Fibroblast of skin of scalp (primary cell): ENCODE measurements around the gene FHOD3.
"Not testable (repeated sequence)": the region's sequence is repeated elsewhere in the genome, so short reads cannot be mapped to it uniquely, and the experiment has no call there.

Source experiments
- DNase-seq: peaks from one replicate; pipeline ENCODE4 v3.0.0-alpha.2; 2013

The FHOD3 gene

DNA sequence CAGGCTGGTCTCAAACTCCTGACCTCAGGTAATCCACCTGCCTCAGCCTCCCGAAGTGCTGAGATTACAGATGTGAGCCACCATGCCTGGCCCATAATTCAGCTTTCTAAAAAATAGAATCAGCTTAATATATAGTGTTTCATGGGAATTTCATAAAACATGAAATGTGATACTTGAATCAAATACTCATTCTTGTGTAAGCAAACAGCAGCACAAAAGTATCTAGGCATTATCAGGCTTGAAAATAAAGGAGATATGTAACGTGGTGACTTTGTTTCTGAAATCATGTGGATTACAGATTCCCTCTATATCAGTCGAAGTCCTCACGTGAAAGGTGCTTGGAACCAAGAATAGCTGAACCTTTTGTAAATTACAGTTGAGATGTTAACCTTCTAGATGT, 229.1 kb downstream of the FHOD3 start:
- DNase-seq = no peak

DNA sequence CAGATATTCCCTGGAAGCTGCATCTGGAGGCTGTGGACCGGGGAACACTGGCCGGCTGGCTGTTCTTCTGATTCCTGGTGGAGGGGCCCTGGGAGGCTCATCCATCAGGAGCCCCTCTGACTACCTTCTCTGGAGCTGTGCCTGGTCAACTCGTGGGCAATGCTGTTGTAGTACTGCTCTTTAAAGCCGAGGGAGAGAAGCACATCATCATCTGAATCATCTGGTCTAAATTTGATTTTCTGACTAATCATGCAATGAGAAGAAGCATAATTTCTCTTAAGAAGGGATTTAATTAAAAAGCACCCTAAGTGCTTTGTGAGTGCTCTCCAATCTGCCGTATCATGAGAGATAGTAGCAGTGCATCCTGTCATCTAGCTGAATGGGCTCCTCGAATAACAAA, 229.5 kb downstream of the FHOD3 start:
- DNase-seq = no peak

DNA sequence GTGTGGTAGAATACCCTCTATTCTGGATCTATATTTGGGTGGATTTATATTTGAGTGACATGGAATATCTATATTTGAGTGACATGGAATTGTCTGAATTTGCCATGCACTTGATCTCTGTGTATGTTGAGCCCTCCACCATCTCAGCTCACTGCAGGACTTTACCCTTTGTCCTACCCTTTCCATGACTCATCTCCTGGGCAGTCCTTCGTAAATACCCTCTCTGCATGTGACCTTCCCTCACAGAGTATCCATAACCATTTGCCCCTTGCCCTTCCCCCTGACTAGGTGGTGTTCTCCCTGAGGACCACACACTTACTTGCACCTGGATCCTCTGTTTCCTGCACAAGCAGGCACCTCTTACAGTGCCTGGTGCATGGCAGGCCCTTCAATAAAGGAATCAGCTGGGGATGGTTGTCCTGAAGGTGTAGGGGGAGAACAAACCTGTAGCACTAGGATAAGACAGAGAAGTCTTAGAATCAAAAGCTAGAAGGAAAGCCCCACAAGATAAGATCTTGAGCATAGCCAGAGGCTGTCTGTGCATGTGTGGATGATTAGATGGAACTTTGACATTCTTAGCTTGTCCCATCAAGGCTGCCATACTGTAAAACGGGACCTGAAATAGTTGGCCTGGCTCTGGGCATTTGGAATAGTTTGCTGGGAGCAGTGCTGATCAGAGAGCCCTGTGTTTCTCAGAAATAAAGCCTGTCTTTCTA, 230.4 kb downstream of the FHOD3 start:
- DNase-seq = no peak

DNA sequence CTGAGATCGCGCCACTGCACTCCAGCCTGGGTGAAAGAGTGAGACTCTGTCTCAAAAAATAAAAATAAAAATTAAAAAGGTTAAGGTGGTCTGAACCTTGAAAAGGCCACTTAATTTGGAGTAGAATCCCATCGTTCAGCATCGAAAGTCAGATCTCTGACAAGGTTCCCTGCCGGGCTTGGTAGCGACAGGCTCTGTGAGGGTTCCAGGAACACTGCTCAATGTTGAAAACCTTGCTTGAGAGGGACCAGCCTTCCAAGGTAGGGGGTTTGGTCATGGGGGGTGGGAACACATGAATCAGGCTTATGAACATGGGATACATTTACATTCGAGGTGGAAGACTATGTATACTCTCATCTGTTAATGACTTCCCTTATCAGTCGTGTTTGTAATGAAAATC, 232.2 kb downstream of the FHOD3 start:
- no peak for DNase-seq

DNA sequence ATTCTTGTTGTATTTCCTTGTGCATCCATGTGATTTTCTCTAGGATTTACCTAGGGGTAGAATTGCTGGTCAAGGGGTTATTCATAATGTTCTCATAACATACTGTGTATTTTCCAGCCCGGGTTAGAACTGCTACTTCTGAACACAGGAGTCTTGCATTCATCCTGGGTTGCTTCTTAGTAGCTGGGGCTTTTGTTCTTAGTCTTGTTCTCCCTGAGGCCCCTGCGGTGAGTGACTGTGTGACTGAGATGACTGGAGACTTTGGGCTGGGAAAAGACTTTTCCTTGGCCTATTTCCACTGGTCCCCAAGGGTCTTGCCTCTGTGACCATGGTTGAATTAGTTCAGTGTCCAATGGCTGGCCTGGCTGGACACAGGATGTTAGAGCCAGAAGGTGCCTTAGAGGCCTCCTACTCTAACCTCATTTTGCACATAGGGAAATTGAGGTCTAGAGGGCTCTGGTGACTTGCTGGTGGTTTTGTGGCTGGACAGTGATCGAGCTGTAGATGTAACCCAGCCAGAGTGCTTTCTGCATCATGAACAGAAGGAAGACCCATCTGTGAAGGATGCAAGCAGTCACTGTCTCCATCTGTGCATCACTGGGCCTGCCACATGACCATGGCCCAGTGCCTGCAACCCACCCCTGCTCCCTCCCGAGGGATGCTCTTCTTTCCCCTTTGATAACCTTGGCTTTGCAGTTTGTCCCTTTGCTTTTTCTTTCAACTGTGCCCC, 233.3 kb downstream of the FHOD3 start:
- DNase-seq = no peak

DNA sequence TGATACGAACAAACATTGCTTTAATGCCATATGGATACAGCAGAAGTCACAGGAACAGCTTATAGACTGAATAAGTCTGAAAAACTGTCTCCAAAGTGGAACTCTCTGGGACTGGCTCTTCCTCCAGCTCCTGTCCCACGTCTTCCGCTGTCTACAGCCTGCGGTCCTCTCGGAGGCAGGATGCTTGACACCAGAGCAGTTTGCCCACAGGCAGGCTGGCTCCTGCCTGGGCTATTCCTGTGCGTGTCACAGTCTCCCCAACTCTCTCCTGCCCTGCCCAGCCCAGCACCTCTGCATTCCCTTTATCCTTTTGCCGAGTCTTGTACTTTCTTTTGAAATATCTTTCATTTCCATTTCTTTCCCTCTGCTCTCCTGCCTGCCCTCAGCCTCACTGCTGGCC, 234.1 kb downstream of the FHOD3 start:
- no peak for DNase-seq

DNA sequence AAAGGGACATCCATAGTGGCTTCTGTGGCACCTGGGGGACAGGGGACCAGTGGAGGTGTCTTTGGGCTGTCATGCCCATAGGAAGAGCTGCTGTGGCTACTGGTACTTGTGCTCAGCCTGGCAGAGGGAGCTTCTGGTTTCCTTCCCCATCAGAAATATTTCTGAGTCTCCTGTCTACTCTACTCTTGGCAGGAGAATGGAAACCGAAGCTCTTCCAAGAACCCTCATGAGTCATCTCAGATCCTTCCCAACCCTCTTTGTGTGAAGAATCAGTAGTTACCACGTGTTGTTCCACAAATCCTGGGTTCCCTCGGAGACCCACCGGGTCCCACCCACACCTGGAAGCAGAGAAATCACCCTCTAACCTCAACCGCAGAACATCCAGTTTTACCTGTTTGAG, 234.9 kb downstream of the FHOD3 start:
- DNase-seq = peak; percentile 38

DNA sequence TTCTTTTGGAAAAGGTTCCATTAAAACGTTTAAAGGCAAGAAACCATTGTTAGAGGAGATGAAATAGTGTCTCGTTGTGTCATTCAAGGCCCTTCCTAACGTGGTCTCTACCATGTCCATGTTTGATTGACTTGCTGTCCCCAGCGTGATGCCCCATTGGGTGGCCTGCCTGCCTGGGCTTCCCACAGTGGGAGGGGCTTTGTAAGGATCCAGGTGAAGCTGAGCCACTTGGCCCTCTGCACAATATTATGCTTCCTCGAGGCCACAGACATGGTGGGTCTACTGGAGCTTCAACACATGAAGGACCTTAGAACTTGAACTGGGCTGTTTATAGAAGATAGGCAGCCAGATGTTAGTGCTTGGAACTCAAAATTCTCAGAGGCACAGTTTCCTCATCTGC, 235.3 kb downstream of the FHOD3 start:
- DNase-seq = no peak

DNA sequence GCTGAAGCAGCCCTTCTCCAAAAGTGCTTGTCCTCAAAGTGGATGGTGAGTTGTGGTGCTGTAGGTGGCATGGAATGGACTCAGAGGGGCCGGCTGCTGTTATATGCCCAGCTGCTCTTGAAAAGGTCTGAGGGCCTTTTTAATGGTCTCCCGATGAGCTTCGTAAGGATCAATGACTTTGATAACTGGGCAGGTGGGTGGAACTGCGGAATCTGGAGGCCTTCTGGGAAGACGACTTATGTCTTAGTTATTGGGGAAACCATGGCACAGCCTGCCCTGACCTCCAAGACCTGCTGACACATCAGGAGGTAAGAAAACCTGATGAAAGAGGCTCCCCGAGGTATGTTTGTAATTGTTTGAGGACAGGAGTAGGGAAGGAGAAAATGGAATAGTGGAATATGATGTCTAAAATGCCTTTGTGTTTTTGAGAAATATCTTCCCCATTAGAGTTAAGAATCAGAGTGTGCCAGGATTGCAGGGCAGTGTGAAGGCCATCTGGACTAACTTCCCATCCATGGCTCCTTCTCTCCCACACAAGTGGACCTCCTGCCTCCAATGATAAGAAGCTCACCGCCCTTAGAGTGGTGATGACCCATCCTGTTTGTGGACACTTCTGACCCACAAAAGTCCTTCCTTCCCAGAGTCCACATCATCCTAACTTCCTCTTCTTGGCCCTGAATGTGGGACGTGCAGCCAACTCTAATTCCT, 236.1 kb downstream of the FHOD3 start:
- DNase-seq = no peak

DNA sequence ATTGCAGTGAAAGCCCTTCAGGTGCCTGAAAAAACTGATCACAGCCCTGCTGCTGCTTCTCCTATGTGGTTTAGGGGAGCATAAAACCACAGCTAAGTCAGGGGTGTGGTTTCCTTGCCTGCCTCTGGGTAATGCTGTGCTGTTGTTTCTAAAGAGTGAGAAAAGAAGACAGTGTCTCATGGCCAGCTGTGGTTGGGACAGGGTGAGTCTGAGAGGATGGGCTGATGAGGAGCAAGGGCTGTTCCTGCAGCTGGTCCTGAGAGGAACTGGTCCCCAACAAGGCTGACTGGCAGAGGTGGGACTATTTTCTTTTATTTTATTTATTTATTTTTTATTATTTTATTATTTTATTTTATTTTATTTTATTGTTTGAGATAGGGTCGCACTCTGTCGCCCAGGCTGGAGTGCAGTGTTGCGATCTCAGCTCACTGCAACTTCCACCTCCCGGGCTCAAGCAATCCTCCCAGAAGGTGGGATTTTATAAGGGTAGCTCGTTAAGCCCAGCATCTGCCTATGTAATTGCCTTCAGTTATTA, 236.7 kb downstream of the FHOD3 start:
- DNase-seq = no peak

DNA sequence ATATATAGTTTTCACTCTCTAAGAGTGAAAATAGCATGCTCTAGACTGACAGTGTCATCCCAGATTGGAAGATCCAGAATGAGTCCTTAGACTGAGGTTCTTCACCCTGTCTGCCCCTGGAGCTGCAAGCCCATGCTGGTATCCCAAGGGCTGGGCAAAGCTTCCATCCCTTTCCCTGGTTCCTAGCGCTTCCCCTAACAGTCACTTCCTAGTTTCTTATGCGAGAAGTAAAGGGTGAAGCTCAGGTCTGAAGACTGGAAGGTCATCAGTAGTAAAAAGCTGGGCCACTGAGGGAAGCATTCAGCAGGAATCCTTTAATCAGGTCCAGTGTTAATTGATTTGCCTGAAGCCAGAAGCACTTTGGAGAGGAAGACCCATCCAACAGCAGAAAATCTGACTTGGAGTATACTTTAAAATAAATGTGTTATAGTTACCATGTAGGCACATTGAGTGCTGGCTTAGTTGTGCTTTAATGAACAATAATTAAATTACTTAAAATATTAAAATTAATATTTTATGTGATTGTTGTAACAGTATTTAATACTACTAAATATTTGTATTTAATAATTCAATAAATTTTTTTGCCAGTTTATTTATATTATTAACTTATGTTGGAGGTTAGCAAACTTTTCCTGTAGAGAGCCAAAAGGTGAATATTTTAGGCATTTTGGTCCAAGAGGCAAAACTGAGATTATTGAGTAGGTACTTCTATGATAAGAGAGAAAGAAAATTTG, 237.9 kb downstream of the FHOD3 start:
- DNase-seq = no peak

DNA sequence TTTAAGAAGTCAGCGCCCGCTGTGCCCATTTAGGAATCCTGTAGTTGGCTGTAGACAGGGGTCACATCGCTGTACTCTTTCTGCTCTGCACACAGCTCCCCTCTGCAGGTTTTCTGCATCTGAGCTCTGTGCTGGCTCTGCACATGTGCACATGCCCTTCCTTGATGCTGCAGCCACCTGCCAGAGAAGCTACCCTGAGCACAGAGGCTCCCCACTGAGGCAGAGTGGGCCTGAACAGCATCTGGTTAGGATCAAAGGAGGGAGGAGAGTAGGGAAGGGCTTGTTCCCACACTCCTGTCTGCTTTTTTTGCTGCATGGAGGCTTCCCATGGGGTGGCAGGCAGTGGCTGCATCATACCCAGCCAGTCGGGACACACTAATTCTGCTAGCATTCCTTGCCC, 238.9 kb downstream of the FHOD3 start:
- DNase-seq = no peak

DNA sequence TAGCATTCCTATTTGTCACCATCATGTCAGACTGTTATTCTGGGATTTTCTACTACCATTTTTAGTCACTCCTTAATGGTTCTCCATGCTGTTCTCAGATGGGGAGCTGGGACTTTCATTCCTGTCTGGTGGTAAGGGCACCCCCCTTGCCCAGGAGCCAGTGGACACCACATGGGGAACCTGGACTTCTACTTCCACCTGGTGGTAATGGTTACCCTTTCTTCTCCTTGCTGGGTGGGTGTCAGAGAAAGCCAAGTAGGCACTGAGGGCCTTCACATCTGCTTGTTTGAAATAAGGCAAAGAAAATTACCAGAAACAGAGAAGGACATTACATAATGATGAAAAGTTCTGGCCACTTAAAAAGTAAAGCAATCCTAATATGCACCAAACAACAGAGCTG, 239.8 kb downstream of the FHOD3 start:
- DNase-seq = no peak

DNA sequence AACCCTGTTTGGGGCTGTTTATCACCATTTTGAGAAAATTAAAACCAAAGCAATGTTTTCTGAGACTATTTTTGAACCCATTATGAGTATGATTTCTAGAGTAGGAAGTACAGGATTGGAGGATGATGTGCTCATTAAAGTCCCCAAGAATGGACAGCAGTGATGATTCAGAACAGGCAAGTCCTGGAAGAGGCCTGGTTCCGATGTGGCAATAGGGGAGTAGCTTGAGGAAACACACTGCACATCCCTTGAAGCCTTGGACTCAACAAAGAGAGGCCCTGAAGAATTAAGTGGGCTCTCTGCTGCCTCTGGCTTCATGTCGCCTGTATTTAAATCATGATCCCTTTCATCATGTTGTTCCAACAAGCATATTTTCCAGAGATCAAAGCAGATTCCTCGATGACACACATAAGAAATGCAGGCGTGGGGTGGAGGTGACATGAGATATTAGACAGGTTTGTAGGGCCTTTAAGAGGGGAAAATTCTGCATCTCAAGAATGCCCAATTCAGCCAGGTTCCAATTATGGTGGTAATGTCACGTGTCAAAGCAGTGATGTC, 242.2 kb downstream of the FHOD3 start:
- DNase-seq = peak; percentile 7

DNA sequence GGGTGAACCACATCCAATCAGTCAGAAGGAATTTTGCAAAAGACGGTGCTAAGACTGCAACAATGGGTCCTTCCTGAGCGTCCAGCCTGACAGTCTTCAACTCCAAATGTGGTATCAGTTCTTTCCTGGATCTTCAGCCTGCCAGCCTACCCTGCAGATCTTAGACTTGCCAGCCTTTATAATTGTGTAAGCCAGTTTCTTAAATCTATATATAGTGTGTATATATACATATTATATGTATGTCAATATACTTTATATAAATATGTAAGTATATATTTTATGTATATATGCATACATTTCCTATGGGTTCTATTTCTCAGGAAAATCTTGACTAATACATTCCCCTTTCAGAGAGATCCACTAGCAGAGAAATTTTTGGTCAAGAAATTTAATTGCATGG, 245.5 kb downstream of the FHOD3 start:
- no peak for DNase-seq

DNA sequence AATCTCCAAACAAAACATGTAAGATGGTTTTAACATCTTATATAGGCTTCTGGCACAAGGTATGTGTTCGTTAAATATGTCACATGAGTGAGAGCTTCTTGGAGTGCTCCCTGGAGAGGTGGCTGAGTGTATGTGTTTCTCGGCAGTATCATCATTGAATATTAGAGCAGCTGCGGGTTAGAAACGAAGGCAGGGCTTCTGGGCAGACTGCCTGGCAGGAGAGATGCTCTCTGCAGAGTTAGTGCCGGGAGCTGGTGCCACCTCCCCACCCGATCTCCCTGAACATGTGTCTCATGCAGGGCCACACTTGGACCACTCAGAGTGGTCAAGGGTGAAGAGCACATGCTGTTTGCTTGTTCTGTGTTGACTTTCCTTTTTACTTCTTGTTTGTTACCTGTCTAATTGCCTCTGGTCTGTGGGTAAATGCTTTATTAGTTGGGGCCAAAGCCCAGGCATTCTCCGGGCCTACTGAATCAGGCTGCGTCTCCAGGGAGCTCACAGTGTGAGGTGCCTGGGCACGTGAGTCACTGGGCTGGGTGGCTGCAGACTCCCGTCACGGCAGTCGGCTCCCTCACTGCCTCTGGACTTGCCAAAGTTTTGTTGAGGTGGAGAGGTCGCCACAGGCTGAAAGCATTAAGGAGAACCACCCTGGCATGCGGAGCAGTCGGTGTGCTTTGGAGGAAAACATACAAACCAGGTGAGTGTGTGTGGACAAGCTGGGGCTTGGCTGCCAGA, 246.6 kb downstream of the FHOD3 start:
- DNase-seq = no peak

DNA sequence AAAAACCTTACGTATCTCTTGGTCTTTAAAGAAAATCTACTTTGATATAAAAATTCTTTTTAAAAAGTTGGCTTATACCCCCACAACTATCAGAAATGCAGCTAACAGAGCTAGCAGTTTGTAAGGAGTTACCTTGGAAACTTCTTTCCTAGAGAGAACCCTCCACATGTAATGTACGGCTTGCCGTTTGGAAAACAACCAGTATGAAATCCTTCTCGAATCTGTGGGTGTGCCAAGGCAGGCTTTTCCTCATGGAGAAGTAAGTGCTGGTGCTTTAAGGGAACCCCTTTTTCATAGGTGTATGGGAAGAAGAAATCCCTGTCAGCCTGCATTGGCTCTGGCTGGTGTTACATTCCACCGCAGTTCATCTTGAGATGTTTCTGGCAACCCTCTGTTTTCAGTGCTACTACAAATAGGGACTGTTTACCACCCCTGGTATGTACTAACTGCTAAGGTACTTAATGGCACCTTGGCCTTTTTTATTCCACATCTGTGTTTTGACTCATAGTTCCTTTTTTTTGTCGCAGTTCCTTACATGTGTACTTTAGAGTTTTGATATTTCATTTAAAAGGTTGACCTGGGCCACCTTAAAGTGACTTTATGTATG, 248.4 kb downstream of the FHOD3 start:
- no peak for DNase-seq

DNA sequence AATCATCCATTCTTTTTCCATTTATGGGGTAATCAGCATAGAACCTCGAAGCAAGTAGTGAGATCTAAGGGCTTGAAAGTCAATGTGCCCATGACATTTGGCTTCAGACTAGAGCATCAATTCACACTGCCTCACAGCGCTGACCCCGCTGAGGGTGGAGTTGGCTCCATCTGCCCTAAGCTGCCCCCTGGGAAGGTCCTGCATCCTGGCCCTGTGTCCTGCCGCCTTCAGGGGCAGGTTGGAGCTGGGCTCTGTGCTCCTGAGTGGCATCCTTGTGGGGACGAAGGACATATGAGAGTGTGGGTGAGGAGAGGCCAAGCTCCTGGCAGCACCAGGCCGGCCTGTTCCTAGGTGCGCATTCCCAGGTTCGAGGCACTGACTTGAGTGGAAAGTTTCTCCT, 249.4 kb downstream of the FHOD3 start:
- no peak for DNase-seq

DNA sequence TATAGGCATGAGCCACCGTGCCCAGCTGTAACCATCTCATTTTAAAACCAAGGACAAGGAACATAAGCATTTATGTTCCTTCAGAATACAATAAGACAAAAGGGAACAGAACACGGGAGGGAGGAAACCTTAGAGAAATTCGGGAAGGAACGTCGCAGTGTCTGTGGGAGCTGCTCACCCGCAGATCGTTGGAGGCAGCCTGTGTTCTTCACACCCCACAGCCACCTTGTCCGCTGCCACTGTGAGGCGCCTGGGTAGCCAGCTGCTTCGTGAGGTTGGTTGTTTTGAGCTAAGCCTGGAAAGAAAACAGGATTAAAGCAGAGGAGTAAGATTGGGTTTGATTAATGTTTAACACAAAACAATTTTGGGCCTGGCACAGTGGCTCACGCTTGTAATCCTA, 250.0 kb downstream of the FHOD3 start:
- no peak for DNase-seq

DNA sequence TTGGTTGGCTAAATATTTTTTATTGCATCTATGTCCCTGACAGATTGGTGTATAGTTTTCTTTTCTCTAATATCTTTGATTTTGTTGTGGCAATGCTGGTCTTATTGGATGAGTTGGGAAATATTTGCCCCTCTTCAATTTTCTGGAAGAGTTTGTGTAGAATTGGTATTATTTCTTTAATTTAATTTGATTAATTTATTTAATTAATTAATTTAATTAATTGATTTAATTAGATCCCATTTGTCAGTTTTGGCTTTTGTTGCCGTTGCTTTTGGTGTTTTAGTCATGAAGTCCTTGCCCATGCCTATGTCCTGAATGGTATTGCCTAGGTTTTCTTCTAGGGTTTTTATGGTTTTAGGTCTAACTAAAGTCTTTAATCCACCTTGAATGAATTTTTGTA, 253.8 kb downstream of the FHOD3 start:
- DNase-seq = not testable (repeated sequence)

DNA sequence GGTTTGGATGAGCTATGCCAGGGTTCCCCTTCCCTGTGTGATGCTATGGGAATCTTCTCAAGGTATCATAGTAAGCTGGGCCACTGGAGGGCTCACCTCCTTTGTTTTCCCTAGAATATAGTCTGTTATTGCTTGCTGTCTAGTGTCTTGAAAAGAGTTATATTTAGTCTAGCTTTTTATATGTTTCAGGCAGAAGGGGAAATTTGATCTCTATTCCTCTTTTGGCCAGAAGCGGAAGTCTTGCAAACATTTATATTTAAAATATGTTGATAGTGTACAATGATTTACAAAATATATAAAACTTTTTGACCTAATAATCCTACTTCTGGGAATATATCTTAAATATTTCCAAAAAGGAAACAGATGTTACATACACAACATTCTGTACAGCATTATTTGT, 260.7 kb downstream of the FHOD3 start:
- DNase-seq = no peak
